GM12873 (cell line): ENCODE data around the gene SUPT3H.

Experiments used
- CTCF ChIP-seq: IDR thresholded peaks from 2 replicates; pipeline ENCODE4 v1.5.1; 2012; ENCODE audit warnings: low read depth, mild to moderate bottlenecking, moderate library complexity, low read length, control low read depth; ENCODE audit not compliant: insufficient read depth; ENCODE audit errors: missing control alignments

The SUPT3H gene

DNA sequence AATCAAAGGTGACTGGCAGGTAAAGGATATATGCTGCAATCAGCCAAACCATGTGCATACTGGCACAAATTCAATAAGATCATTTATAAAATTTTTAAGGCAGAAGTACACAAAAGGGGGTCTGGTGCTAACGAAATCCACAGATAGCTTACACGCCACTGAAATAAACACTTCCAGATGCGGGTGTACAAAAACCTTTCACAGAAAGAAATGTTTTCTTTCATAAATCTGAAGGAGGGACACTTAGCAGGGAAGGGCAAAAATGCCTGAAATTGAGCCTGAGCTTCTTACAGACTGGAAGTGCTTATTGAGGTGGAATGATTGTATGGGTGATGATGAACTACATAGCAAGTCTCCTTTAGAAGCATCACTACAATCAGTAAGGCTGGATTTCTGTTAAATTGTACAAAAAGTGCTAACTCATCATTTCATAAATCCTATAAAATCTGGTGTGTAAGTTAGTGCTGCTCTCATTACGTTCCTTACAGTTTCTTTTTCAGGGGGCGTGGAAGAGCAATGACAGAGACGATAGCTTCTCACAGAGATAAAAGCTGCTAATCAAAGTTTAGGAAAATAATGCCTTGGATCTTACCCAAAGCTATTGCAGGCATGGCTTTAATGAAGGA, 458.9 kb downstream of the SUPT3H start:
- TF ChIP-seq CTCF, result no peak

DNA sequence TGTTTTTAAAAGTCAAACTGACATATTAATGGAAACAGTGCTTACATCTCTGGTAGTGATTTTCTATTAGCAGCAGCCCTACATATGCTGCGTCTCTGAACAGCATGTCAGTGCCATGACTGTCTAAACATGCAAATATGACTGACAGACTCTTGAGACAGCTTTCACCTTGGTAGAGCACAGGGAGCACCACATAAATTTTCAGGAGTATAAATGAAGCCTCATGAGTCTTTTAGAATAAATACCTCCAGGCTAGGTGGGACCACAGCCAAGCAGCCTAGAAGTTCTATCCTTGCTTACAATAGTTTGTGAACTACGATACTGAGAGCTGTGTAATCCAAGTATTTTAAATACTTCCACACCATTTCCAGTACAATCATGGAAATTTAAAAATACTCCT, 460.3 kb downstream of the SUPT3H start:
- no peak for TF ChIP-seq CTCF

DNA sequence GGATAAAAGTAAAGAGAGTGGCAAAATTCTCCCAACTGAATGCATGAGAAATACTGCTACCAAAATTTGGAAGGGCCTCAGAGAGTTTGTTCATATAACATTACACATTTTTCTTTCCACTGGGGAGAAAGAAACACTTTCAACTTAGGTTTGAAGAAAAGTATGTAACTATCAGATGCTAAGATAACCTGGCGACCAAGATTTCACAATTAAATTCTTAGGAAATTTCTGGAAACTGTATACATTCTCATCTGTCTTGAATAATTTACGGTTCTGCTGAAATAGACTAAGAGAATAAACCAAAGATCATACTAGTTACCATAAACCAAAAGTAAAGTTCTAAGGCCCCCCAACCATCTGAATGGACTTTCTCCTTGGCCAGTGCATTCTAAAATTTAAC, 462.6 kb downstream of the SUPT3H start:
- TF ChIP-seq CTCF, result no peak

DNA sequence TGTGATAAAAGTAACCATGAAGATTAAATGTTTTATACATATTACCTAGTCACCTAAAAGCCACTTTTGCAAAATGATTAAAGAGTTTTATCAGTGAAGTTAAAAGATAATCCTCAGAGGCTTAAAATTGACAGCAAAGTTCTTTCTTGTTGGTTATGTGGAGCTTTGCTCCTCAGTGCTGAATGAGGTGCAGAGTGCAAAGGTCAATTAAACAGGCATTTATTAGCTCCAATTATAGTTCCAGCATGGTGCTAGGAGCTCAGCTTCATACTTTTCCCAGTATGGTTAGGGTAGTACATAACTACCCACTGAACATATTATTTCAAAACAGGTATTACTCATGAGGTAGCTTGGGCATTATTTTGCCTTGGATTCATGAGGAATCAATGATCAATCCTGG, 463.6 kb downstream of the SUPT3H start:
- TF ChIP-seq CTCF, result no peak

GRCh38 chr6:44906761-44907160, 471.0 kb downstream of the SUPT3H start:
- TF ChIP-seq CTCF, result no peak

DNA sequence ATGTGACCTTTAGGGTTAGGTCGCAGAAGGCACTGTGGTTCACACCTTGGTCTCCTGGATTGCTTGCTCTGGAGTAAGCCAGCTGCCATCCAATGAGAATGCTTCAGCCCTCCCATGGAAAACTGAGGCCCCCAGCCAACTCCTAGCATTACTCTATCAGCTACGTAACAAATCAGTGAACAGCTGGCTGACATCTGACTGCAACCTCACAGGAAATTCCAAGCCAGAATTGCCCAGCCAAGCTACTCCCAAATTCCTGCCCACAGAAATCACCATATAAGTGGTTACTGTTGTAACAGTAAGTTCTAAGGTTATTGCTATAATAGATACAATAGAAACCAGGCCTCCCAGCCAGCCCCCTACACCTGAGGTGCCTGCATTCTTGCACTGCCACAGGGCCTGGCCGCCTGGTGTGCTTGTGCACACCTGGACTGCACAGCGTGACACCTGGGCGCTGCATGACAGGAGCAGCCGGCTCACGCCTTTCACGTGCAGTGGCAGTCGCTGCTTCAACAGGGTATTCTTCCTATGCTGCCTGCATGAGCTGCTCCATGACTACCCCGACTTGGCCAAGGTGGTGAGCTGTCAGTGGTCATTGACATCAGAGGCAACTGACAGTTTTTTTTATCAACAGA, 479.3 kb downstream of the SUPT3H start:
- TF ChIP-seq CTCF, result no peak

DNA sequence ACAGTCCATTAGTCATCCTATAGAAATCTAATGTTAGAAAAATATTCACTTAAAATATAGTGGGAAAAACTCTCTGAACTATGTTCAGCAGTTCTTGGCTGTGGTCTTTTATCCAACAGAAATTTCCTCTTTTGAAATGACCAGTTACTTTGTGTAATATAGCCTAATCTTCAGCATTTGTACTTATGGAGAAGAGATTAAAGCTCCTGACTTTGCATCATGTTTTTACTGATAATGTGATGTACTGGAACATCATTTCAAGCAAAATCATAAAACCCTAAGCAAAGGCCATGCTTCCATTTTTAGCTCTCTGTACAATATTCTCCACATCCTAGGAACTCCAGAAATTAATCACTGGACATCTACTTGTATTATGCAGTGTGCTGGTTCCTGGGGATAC, 480.4 kb downstream of the SUPT3H start:
- no peak for TF ChIP-seq CTCF
